GM18499 (cell line): ENCODE measurements around the gene OSBPL6.
"Not testable (repeated sequence)": the region's sequence is repeated elsewhere in the genome, so short reads cannot be mapped to it uniquely, and the experiment has no call there.

Source experiments
- ATAC-seq: cut with Tn5 transposase; IDR thresholded peaks from one replicate; pipeline ENCODE4 v1.9.1; 2021; ENCODE audit warnings: moderate number of reproducible peaks; ENCODE audit not compliant: insufficient read depth, unreplicated experiment

Gene OSBPL6

DNA sequence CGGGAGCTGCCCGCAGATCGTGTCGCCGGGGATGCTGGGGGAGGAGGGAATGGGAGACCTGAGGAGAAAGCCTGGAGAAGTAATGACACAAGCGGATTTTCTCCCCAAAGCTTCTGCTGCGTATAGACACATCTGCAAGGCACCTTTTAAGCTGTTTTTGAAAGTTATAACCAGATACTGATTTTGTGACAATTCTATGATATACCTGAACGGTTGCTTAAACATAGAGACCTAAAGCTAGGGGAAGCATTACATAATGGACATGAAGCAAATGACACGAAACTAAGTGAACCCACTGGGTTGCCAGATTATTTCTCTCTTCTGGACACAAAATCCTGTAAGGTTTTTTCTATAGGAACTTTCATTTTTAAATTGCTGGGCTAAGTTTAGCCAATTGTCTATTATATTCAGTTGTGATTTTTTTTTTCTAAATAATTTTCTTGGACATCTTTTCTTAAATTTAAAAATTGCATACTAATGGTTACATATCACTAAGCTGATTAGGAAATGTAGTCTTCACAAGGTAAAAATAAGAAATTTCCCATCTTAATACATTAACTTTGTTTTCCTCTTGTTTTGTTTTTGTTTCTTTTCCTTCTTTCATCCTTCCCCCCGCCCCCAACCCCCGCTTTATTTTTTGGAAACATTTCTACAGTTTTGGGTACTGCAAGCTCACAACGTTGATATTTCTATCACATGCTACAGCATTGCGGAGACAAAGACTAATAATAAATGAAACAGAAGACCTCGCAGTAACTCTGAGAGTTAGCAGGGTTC, 1.3 kb downstream of the OSBPL6 start:
- no peak for ATAC-seq

DNA sequence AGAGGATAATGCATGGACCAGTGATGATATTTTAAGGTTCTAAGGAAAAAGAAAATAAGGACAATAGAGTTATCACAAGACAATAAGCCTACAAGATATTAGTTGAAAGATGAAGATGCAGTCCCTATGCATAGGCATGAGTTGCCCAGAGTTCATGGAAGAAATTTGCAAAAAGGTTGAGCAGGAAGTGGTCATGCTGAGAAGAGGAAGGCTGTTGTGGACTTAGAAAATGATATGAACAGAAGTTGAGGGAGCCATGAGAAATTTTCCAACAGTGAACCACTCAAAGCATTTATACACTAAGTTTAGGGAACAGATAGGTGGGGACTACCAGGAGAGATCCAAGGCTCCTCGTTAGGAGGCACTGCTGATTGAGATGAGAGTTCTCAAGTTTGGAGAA, 3.5 kb downstream of the OSBPL6 start:
- ATAC-seq: no peak

DNA sequence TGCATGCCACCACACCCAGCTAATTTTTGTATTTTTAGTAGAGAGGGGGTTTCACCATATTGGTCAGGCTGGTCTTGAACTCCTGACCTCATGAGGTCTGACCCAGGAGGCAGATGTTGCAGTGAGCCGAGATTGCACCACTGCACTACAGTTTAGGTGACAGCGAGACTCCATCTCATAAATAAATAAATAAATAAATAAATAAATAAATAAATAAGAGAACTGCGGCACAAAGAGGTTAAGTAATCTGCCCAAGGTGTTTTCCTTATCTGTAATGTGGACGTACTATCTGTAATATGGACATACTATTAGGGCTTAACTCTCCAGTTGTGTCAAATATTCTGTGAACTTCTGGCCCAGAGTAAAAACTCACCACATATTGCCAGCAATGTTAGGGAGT, 4.1 kb downstream of the OSBPL6 start:
- ATAC-seq: not testable (repeated sequence)

DNA sequence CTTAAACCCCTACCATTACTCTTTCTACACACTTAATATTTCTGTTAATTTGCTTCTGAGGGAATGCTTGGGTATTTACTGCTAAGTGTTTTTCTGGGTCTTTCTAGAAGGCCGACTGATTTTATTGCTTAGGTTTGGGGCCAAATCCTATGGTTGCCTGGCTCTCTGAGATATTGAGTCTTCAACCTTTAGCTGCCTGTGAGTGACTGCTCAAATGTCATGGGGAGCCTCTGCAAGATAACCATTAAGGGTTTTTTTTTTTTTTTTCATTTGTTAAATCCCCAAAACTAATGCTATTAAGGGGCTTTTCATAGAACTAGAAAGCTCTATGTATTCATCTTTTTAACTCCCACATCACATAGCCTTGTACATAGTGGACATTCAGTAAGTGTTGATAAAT, 5.0 kb downstream of the OSBPL6 start:
- ATAC-seq: no peak

DNA sequence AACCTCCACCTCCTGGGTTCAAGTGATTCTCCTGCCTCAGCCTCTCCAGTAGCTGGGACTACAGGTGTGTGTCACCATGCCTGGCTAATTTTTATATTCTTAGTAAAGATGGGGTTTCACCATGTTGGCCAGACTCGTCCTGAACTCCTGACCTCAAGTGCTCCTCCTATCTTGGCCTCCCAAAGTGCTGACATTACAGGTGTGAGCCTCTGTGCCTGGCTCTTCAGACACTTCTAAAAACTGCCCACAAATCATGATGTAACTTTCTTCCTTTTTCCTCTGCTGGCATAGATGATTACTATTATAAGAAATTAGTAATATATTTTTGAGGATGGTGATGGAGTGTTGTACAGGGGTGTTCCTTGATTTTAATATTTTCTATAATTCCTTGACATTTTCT, 6.0 kb downstream of the OSBPL6 start:
- ATAC-seq: no peak

DNA sequence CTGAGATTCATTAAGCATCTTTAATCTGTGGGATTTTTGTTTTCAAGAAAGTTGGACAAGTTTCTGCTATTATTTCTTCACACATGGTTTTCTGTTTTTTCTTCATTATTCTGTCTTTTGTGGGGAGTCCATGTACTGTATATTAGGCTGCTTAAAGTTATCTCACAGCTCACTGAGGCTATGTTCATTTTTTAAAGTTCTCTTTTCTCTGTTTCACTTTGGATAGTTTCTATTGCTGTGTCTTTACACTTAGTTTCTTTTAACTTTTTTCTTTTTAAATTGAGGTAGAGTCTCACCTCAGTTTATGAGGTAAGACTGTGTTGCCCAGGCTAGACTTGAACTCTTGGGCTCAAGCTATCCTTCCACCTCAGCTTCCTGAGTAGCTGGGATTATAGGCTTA, 8.6 kb downstream of the OSBPL6 start:
- ATAC-seq: no peak

DNA sequence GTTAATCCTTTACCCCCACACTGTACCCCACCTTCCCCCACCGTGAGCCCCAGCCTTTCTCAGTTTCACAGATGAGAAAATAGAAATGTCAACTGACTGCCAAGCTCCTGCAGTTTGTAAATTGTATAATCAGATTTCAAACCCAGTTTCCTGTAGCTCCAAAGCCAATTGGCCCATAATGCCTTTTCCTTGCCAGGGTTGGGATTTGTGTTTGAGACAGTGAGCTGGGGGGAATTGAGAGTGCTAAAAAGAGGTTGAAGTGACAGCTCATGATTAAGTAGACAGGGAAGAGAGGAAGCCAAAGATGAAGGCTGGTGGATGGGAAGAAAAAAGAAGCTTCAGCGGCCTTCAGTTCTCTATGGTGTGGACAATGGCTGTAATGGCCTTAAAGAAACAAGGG, 10.7 kb downstream of the OSBPL6 start:
- ATAC-seq: no peak

DNA sequence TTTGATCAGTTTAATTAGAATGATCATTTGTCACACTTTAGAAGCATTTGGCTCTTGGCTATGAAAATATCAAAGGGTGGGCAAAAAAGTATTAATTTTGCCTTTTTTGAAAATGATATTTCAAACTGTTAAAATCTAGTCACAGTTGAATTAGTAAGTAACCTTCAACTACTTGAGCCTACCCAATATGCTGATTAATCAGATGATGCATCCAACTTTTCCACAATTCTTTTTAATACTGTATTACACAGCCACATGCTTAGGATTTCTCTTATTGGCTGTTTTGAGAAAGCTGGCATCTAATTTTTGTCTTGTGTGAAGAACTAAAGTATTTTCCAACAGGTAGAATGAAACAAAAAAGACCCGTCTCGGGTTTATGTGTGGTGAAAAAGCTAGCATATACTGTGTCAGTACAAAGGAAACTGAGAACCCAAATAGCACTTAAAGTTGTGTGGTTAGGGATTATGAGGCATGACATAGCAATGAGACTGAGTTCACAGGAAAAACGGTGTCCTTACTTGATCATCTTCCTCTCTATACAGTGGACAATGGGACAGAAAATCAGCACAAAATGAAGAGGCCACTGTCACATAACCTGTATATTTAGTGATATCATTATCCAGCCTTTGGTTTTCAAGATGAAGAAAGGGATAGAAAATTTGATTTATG, 11.7 kb downstream of the OSBPL6 start:
- no peak for ATAC-seq

DNA sequence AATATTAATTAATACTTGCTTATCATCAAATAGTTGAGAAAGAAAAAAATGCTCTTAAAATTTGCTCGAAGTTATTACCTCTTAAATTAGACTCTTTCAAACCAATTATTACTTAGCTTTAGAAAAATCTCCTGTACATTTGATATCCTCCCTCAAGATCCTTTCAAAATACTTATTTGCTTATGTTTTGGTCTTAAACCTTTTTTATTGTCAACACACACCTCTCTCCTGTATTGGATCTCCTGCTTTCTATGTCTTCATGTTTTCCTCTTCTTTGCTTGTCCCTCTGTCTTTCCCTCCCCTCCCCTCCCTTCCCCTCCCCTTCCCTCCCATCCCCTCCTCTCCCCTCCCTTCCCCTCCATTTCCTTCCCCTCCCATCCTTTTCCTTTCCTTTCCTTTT, 14.0 kb downstream of the OSBPL6 start:
- ATAC-seq: no peak

DNA sequence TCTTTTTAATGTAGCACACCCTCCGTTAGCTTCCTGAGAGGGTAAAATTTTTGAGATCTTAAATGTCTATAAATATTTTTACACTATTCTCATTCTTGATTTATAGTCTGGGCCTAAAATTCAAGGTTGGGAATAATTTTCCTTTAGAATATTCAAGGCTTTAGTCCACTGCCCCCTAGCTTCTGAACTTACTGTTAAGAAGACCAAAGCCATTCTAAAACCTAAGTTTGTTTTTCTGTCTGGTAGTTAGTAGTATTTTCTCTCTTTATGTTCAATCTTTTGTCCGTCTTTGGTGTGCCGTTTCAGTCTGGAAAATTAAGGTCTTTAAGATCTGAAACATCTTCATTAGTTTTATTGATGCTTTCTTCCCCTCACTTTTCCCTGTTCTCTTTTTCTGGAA, 14.5 kb downstream of the OSBPL6 start:
- ATAC-seq: no peak

DNA sequence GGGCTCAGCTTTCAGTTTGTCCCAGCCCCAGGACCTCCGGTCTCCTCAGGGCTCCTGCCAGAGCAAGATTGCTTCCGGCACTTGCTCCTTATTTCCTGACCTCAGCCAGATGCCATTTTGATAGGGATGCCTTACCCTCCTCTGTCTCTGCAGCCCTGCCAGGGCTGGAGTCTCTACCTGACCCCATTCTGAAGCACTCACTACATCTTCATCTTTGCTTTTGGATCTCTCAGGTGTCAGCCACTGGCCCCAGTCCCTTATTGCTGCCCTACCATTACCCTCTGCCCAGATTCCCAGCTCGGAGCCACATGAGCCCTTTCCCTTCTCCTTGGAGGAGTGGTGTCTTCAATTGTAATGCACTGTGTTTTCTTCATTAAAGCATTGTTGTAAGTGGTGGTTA, 17.1 kb downstream of the OSBPL6 start:
- no peak for ATAC-seq

DNA sequence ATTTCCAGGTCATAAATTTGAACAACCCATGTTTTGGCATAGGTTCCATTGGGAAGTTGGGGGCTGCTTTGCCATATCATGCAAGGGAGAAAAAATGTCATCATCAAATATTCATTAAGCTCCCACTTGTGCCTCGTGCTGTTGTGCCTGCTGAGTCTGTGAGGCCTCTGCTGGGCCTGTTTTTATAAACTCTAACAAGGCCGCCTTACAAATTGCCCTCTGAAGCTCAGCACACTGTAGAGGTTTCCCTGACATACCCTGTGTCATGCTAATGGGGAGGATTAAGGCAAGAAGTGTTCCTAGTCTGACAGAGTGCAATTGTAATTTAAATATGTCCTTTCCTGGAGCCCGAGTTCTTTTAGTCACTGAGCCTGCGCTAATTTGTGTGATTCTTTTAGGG, 17.6 kb downstream of the OSBPL6 start:
- no peak for ATAC-seq

DNA sequence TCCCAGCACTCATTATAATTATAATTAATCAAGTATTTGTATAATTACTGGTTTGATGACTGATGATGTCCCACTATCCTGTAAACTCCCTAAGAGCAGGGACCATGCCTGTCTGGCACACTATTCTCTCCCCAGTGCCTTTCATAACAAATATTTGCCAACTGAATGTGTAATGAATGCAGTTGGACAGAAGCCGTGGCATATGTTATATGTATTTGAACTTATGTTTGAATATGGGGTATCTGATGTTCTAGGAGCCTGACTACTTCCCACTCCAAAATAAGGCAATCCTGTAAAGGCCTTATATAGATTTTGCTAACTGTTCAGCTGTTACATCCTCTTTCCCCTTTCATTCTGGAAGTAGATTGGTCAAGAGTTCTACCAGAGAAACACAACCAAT, 19.7 kb downstream of the OSBPL6 start:
- no peak for ATAC-seq

DNA sequence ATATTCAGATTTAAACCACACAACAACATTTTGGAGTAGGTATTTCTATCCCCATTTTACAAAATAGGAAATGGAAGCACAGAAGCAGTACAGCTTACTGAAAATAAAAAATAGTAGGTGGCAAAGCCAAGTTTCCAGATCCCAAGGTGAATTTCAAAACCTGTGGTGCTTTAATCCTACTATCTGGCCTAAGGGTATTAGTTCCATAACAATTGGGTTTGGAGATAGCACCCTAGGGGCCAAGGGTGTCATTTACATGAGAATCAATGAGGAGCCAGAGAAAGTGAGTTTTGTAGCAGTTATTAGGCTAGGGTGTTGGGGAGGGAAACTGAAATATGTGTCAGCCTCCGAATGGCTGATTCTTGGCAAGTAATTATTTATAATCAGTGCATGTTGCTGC, 24.9 kb downstream of the OSBPL6 start:
- ATAC-seq: no peak

DNA sequence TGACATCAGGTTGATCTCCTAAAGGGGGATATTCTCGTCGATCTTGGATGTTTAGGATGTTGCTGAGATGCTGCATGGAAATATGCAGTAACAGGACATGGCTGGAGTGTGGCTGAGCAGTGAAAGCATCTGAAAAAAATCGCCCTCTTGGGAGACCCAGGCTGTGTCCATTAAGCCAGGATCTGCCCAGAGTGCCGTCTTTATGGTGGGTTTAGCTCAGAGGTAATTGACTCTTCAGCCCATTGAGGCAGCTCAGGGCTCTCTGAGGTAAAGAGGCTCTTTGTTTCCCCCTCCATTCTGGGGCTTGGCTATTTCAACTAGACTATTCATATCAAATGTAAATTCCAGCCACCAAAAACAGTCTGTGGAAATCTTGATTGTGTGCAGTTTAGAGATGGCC, 26.5 kb downstream of the OSBPL6 start:
- no peak for ATAC-seq

DNA sequence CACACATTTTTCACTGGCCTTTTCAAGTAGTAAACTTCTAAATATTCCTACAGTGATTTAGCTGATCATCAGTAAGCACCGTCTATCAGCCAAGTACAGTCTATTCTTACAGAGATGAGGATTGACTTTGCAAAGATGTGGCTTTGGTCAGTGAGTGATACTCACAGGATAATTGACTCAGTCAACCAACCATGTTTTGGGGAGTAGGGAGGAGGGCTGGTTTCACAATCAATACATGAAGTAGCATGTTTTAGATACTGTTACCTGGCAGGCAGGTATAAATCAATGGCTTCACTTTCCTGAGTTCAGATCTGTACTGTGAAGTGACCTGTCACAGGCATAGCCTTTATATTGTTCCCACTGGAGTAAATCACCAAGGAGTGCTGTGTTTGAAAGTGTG, 27.2 kb downstream of the OSBPL6 start:
- ATAC-seq: no peak

DNA sequence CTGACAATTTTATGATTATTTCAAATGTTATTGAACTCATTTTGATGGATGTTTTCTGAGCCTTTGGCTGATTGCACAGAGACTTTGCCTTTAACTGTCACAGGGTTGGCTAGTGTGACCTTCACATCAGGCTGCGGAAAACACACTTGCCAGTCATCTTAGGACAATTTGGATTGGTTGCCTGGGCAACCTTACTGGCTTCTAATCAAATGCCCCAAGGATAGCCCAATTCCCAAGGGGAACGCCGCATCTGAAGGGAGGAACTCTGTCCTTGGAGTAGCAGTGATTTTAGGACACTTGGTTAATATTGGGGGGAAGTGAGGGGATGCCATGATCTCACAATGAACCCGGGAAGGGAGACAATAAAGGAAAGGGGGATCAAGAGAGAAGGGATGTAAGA, 29.5 kb downstream of the OSBPL6 start:
- no peak for ATAC-seq

DNA sequence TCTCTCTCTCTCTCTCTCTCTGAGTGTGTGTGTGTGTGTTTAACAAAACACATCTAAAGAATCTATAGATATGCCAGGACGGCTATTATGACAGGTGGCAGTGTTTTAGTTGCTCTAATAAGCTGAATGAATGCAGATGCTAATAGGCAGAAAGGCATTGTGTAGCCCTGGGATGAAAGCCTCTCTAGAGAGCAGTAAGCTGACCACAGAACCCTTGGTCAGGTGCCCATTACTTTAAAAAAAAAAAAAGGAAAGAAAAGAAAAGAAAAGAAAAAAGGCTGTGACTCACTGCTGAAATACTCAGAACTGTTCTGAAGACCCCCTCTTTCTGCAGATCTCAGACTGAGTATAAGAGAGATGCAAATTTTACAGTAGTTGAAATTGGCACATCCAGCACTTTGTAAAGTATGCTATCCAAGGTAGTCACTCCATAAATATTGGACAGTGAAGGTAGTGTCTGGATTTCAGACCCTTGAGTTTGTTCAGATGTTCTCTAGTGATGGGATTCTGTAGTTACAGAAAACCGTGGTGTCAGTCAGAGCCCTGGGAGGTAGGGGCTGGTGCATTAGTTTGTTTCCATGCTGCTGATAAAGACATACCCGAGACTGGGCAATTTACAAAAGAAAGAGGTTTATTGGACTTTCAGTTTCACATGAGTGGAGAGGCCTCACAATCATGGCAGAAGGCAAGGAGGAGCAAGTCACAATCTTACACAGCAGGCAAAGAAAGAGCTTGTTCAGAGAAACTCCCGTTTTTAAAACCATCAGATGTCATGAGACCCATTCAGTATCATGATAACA, 30.9 kb downstream of the OSBPL6 start:
- ATAC-seq: no peak

DNA sequence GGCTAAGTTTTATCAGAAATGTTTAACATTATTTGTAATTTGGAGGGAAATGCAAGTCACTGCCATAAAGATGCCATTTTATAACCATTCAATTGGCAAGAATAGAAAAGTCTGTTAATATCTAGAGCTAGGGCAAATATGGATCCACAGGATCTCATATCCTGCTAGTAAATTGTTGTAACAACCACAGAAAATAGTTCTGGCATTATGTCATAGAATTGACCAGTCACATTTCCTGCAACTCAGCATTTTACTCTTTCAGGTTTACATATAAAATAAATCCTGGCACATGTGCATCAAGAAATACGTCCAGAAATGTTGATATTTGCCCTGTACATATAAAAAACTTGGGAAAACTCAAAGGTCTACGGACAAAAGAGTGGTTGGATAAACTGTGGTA, 32.9 kb downstream of the OSBPL6 start:
- ATAC-seq: no peak

DNA sequence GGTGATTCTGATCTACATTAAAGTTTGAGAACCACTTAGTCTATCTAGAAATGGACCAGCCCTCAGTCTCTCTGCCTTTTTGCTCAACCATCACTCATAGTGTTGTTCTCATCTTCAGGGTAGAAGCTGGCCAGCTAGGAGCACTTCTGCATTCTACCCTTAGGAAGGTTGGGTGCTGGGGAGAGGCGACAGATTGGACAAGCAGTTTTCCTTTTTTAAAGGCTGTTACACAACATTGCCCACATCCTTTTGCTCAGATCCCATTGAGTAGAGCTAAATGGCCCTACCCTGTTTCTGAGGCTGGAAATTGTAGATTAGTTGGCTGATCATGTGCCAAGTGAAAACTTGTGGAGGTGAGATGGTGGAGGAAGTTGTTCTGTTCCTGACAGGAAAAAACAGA, 35.6 kb downstream of the OSBPL6 start:
- ATAC-seq: no peak

DNA sequence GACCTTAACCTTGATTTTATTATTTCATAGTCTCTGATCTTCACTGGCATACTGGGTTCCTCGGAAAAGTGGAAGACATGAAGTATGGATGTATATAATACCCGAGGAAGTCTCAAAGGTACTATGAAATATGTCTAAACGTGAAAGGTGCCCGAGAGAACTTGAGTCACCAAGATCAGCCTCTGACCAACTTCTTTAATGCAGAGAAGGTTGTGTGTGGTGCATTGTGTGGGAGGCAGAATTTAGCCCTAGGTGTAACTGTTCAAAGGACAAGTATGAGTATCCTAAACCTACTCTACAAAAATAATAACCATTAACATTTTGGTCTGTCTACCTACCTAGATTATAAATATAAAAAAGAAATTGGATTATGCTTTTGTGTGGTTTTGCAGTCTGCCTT, 36.1 kb downstream of the OSBPL6 start:
- ATAC-seq: no peak
